Adrenal gland (tissue), 12 donors: ENCODE results near the gene GMPS. TPM values are rescaled to one million over a fixed set of nuclear protein-coding genes. Genes with fewer than 3 reads are reported as not detected.
A peak's percentile ranks its signal among the peaks of the same experiment; 100 is the strongest.

Experiments used
- DNase-seq, 7 donors: peaks; one replicate each; pipeline ENCODE4 v3.0.0-alpha.2; 2019 to 2020
- H3K27ac ChIP-seq, 5 donors: fragments of 200-600 bp; sonication (generic) in 4 of 5; 1 replicate in 3 of 5; 2 replicates in 2 of 5; pipeline versions ENCODE4 v1.5.1 to v1.8.0; 2016 to 2020; ENCODE audit warnings: mild to moderate bottlenecking in 1 of 5
- H3K27me3 ChIP-seq: fragments of 200-600 bp; 2 replicates; pipeline ENCODE4 v1.8.0; 2021
- H3K36me3 ChIP-seq, 2 donors: fragments of 200-600 bp; replicated peaks in 1 of 2; 1 replicate in 1 of 2; 2 replicates in 1 of 2; pipeline versions ENCODE4 v1.5.1 to v1.8.0; 2018 to 2022
- H3K4me1 ChIP-seq, 2 donors: fragments of 200-600 bp; replicated peaks in 1 of 2; 1 replicate in 1 of 2; 2 replicates in 1 of 2; pipeline versions ENCODE4 v1.5.1 to v1.8.0; 2018 to 2021
- H3K4me3 ChIP-seq, 4 donors: fragments of 200-600 bp; sonication (generic) in 3 of 4; one replicate each; pipeline ENCODE4 v1.5.1; 2016 to 2018
- H3K9me3 ChIP-seq, 3 donors: fragments of 200-600 bp; sonication (generic) in 1 of 3; replicated peaks in 1 of 3; 1 replicate in 2 of 3; 2 replicates in 1 of 3; pipeline versions ENCODE4 v1.5.1 to v1.8.0; 2016 to 2021
- CTCF ChIP-seq, 6 experiments: fragments of 450-650 bp in 4 of 6; fragments of 200-600 bp in 2 of 6; sonication (generic) in 1 of 6; IDR thresholded peaks; 1 replicate in 5 of 6; 2 replicates in 1 of 6; pipeline versions ENCODE4 v1.5.1 to v1.8.0; 2016 to 2021; ENCODE audit warnings: antibody characterized with exemption in 6 of 6, mild to moderate bottlenecking in 2 of 6, moderate library complexity in 1 of 6
- POLR2A ChIP-seq, 2 donors: fragments of 450-650 bp; IDR thresholded peaks; one replicate each; pipeline ENCODE4 v1.6.1; 2017; ENCODE audit warnings: antibody characterized with exemption in 2 of 2, mild to moderate bottlenecking in 2 of 2, moderate library complexity in 1 of 2
- WGBS, 4 donors: extraction: QIAGEN DNeasy Blood & Tissue Kit in 2 of 4; methylation state at CpG; one replicate each; pipeline versions ENCODE4 v1.1.5 to v1.1.7; 2013 to 2017; 5-methylcytosine and 5-hydroxymethylcytosine counted together
- intact Hi-C, 2 donors: fragments of 100-400 bp; cut with DNase I; formaldehyde crosslinking; loops; one replicate each; pipeline versions ENCODE4 v1.14.1 to v1.15.0; 2022 to 2023
- polyA plus RNA-seq, 3 donors: library from polyadenylated mRNA; stranded (reverse); fragments of 200-250 nt in 2 of 3; fragments of 350-450 nt in 1 of 3; fragmentation: Illumina TruSeq in 1 of 3; extraction: RNeasy Lipid Tissue Mini Kit (QIAGEN cat#74804) in 1 of 3; gene quantifications; one replicate each; pipeline ENCODE4 v1.2.3, GENCODE V29; 2013 to 2014
- total RNA-seq, 9 donors: library from RNA; depleted of rRNA in 4 of 9; stranded (reverse); fragments of >200 nt in 4 of 9; fragments of 120-200 nt in 1 of 9; fragmentation: NEBNext Ultra II Directional in 1 of 9; extraction: Animal tissue kit (Norgen Biotek cat#: 25700) in 1 of 9; gene quantifications; one replicate each; pipeline versions ENCODE4 v1.1.0 to v1.2.4, GENCODE V29; 2013 to 2023
- donor health status: healthy with polysubstance abuse.
- donor health status: Bipolar disorder and iron deficiency.
- donor health status: DM: yes; HTN: yes; CAD: no.
- donor health status: DM: no; HTN: no; CAD: no.
- donor health status: DM: no; HTN: no; CAD: no.
- donor health status: DM: yes; HTN: yes; CAD: no.

GMPS gene
- total and polyA plus RNA-seq, 12 donors: 11.5 to 63.5 (median 40.9) TPM

- H3K4me3 ChIP-seq: no peak overlapping the region
- intact Hi-C loops: no loop called here
- DNase-seq: no peak
- peaks cover 0 to 49% of the 10 kb centered on the region in 2 donors for H3K36me3 ChIP-seq
- H3K9me3 ChIP-seq: no peaks in the 10 kb centered on the region
- no peaks in the 10 kb centered on the region for H3K27me3 ChIP-seq
- TF ChIP-seq POLR2A (IDR thresholded peaks at IDR 0.05): no peak
- TF ChIP-seq CTCF (IDR thresholded peaks at IDR 0.05): no peak
- H3K27ac ChIP-seq: no peak overlapping the region
- peaks cover 4% of the 10 kb centered on the region in 2 donors for H3K4me1 ChIP-seq
Observed at GRCh38 chr3:155919728-155920127, 49.3 kb downstream of the GMPS start.

DNA sequence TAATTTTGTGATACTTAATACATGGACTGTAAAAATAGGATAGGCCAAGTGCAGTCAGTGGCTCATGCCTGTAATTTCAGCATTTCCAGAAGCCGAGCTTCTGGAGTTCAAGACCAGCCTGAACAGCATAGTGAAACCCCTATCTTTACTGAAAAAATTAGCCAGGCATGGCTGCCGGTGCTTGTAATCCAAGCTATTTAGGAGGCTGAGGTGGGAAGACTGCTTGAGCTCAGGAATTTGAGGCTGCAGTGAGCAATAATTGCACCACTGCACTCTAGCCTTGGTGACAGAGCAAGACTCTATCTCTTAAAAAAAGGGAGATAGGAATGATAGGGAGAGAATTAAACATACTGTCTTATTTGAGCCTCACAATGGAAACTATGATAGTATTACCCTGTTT lies 51.0 kb downstream of the GMPS start:
- WGBS, 4 donors: 85 to 93% (median 91%) methylated on average over 2 of the region's 2 CpGs
- TF ChIP-seq POLR2A (IDR thresholded peaks at IDR 0.05) (no peak), CTCF (IDR thresholded peaks at IDR 0.05) (no peak)
- no peaks in the 10 kb centered on the region for H3K27me3 ChIP-seq

DNA sequence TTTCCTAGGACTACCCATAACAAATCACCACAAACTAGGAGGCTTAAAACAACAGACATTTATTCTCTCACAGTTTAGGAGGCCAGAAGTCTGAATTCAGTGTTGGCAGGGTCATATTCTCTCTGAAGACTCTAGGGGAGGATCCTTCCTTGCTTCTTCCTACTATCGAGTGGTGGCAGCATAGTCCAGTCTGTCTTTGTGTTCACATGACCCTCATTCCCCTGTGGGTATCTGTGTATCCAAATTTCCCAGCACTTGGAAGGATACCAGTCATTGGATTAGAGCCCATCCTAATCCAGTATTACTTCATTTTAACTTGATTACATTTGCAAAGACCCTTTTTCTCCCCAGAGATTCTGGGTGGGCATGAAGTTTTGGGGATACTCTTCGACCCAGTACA lies 63.8 kb downstream of the GMPS start:
- Histone ChIP-seq H3K36me3 (peaks cover 0 to 47% of the 10 kb centered on the region in 2 donors), H3K27me3 (no peaks in the 10 kb centered on the region), H3K9me3 (no peaks in the 10 kb centered on the region), H3K4me1 (no peaks in the 10 kb centered on the region), H3K4me3 (no peak overlapping the region), H3K27ac (no peak overlapping the region)
- intact Hi-C loops: no loop called here
- WGBS, 4 donors: 75 to 81% (median 78%) methylated on average over 2 of the region's 2 CpGs
- no peak for TF ChIP-seq CTCF (IDR thresholded peaks at IDR 0.05)
- no peak for TF ChIP-seq POLR2A (IDR thresholded peaks at IDR 0.05)
- no peak for DNase-seq

More for the DNA sequence above, 51.0 kb downstream of the GMPS start:
- DNase-seq: peak in 1 of 7 donors; percentile 17
- Histone ChIP-seq H3K27ac (no peak overlapping the region), H3K9me3 (no peaks in the 10 kb centered on the region), H3K4me3 (no peak overlapping the region), H3K36me3 (peaks cover 0 to 47% of the 10 kb centered on the region in 2 donors), H3K4me1 (peaks cover 4% of the 10 kb centered on the region in 2 donors)
- intact Hi-C loops: no loop called here

DNA sequence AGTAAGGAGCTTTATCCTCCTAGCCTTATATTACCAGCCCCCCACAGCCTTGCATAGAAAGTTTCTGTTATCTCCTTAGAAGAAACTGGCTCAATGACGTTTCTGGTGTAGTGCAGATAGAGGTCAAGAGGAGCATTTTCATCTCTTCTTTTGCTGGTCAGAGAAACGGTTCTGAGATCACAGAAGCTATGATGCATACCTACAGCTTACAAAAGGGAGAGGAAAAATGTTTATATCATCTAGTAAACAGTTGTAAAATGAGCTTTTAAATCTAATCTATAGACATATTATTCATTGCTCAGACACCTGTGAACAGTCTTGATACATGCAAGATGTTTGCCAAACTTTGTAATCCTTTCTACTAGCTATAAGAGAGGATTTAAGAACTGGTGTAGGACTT lies 68.0 kb downstream of the GMPS start:
- DNase-seq: no peak
- Histone ChIP-seq H3K27ac (no peak overlapping the region), H3K4me3 (no peak overlapping the region), H3K27me3 (no peaks in the 10 kb centered on the region), H3K4me1 (peaks cover 0 to under 1% of the 10 kb centered on the region in 2 donors), H3K36me3 (peaks cover 0 to 41% of the 10 kb centered on the region in 2 donors), H3K9me3 (no peaks in the 10 kb centered on the region)
- TF ChIP-seq POLR2A (IDR thresholded peaks at IDR 0.05) (no peak), CTCF (IDR thresholded peaks at IDR 0.05) (no peak)
- 41 to 53% (median 49%) methylated on average over 2 of the region's 2 CpGs for WGBS, 4 donors
- intact Hi-C loops: no loop called here
